HG03439 (cell line): ENCODE data around the gene FBXO9.

ENCODE experiments used
- ATAC-seq: cut with Tn5 transposase; IDR thresholded peaks from one replicate; pipeline ENCODE4 v1.9.1; 2021; ENCODE audit warnings: mild to moderate bottlenecking, moderate library complexity; ENCODE audit not compliant: unreplicated experiment

Gene FBXO9

GRCh38 chr6:53065266-53066076 lies at the start of gene FBXO9:
FBXO9 (plus strand) TSS chr6:53065404; CDS start chr6:53065790, 386 bp downstream.
- peak; percentile 52 for ATAC-seq

GRCh38 chr6:53015486-53015885 lies 49.7 kb upstream of the FBXO9 start:
- no peak for ATAC-seq

GRCh38 chr6:53018446-53018845 lies 46.8 kb upstream of the FBXO9 start:
- no peak for ATAC-seq

- ATAC-seq, result no peak
These were observed 45.0 kb upstream of the FBXO9 start for GRCh38 chr6:53020005-53020744.

- no peak for ATAC-seq
These were observed 41.9 kb upstream of the FBXO9 start for GRCh38 chr6:53023323-53023722.

- no peak for ATAC-seq
These were observed 38.7 kb upstream of the FBXO9 start for GRCh38 chr6:53026526-53026925.

- ATAC-seq, result no peak
These were observed 38.0 kb upstream of the FBXO9 start for GRCh38 chr6:53027131-53027718.

GRCh38 chr6:53028467-53028866 lies 36.7 kb upstream of the FBXO9 start:
- ATAC-seq, result no peak

- ATAC-seq, result no peak
These were observed 35.9 kb upstream of the FBXO9 start for GRCh38 chr6:53029257-53029656.

- no peak for ATAC-seq
These were observed 35.4 kb upstream of the FBXO9 start for GRCh38 chr6:53029761-53030160.

- no peak for ATAC-seq
These were observed 33.9 kb upstream of the FBXO9 start for GRCh38 chr6:53031281-53031680.

- no peak for ATAC-seq
These were observed 32.4 kb upstream of the FBXO9 start for GRCh38 chr6:53032849-53033248.

GRCh38 chr6:53033764-53034163 lies 31.4 kb upstream of the FBXO9 start:
- ATAC-seq, result no peak

GRCh38 chr6:53035549-53036213 lies 29.5 kb upstream of the FBXO9 start:
- no peak for ATAC-seq

- ATAC-seq, result no peak
These were observed 27.1 kb upstream of the FBXO9 start for GRCh38 chr6:53038141-53038540.

- no peak for ATAC-seq
These were observed 26.6 kb upstream of the FBXO9 start for GRCh38 chr6:53038596-53038995.

GRCh38 chr6:53041356-53041755 lies 23.8 kb upstream of the FBXO9 start:
- no peak for ATAC-seq

- no peak for ATAC-seq
These were observed 23.1 kb upstream of the FBXO9 start for GRCh38 chr6:53042112-53042511.

GRCh38 chr6:53043581-53043980 lies 21.6 kb upstream of the FBXO9 start:
- ATAC-seq, result no peak

GRCh38 chr6:53044071-53044470 lies 21.1 kb upstream of the FBXO9 start:
- ATAC-seq, result no peak

GRCh38 chr6:53044572-53044971 lies 20.6 kb upstream of the FBXO9 start:
- ATAC-seq, result no peak
